Measurements from ENCODE around the gene OPN3. TPM values are rescaled to one million over a fixed set of nuclear protein-coding genes. Genes with fewer than 3 reads are reported as not detected.

OPN3 gene
- total RNA-seq, 1 donor from 2014 or later, result 9.0 TPM

DNA sequence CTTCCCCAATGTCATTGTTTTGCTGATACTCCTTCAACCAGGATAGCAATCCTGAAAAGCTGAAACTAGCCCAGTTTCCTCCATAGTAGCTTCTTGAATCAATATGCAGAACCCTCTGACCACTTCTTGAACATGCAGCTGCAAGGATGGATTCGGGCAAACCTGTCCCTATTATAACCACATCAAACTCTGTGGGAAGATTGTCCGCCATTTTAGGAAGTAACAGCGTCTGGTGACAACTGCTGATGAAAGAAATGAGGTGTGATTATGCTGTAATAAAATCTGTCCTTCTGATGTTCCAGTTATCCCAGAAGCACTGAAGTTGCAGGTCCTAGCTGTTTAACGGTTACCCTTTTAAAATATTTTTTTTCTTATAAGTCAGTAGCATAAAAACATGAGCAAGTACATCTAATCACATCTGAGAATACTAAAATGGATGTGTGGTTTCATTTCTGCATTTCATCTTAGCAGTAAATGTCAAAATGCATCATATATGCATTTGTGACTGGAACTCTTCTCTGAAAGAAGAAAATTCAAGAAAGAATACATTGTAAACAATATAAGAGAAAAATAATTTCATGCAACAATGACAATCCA lies 4.5 kb downstream of the OPN3 start:
- DNase-seq (ENCODE audit: low spot score in 2 of 2), result no peak
- Histone ChIP-seq H3K9me3 (no peaks in the 10 kb centered on the region), H3K27ac (no peak overlapping the region), H3K4me1 (peaks cover 0 to 9% of the 10 kb centered on the region in 2 donors), H3K4me3 (no peak overlapping the region), H3K36me3 (peaks cover 0 to 7% of the 10 kb centered on the region in 2 donors), H3K27me3 (no peaks in the 10 kb centered on the region)
- intact Hi-C loops (cut with DNase I), result no loop called here
- TF ChIP-seq, protein P1, sequence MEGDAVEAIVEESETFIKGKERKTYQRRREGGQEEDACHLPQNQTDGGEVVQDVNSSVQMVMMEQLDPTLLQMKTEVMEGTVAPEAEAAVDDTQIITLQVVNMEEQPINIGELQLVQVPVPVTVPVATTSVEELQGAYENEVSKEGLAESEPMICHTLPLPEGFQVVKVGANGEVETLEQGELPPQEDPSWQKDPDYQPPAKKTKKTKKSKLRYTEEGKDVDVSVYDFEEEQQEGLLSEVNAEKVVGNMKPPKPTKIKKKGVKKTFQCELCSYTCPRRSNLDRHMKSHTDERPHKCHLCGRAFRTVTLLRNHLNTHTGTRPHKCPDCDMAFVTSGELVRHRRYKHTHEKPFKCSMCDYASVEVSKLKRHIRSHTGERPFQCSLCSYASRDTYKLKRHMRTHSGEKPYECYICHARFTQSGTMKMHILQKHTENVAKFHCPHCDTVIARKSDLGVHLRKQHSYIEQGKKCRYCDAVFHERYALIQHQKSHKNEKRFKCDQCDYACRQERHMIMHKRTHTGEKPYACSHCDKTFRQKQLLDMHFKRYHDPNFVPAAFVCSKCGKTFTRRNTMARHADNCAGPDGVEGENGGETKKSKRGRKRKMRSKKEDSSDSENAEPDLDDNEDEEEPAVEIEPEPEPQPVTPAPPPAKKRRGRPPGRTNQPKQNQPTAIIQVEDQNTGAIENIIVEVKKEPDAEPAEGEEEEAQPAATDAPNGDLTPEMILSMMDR (IDR thresholded peaks at IDR 0.05), result no peak

DNA sequence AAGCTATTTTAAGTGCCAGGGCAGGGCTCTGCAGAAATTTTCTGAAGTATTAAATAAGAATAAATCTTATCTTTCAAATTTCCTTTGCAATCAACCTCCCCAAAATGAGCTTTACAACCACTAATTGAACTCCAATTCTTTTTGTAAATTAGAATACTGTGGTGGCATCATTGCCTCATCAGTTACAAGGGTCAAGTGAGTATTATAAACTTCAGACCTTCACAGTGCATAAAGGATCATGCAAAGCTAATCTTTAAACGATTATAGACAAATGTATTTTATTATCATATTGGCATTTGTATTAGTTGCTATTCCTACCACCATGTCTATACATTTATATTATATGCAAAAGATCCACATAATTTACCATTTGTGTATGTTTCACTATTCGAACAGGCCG lies 7.2 kb downstream of the OPN3 start:
- TF ChIP-seq, protein P1 (IDR thresholded peaks at IDR 0.05), result no peak
- intact Hi-C loops (cut with DNase I), result no loop called here
- Histone ChIP-seq H3K4me1 (peaks cover 0 to 4% of the 10 kb centered on the region in 2 donors), H3K4me3 (no peak overlapping the region), H3K27ac (no peak overlapping the region), H3K27me3 (no peaks in the 10 kb centered on the region), H3K9me3 (no peaks in the 10 kb centered on the region), H3K36me3 (peaks cover 0 to 7% of the 10 kb centered on the region in 2 donors)
- DNase-seq (ENCODE audit: low spot score in 2 of 2), result no peak

DNA sequence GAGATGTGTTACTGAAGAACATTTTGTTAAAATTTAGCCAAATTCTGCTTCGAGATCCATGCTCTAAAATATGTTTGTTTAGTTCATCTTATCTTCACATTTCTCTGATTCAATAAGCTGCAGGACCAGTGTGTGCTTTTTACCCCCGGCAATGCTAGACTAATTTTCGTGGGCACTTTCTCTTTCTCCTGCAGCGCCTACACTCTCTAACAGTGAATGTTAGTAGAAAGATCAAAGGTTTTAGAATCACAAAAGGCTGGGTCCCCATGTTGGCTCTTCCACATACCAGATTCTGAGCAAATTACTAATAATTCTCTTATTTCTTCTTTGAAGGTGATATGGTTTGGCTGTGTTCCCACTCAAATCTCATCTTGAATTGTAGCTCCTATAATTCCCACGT lies 8.5 kb downstream of the OPN3 start:
- H3K27me3 ChIP-seq, result no peaks in the 10 kb centered on the region
- no peaks in the 10 kb centered on the region for H3K4me1 ChIP-seq
- H3K9me3 ChIP-seq, result no peaks in the 10 kb centered on the region
- H3K36me3 ChIP-seq, result peaks cover 0 to 7% of the 10 kb centered on the region in 2 donors
- intact Hi-C loops (cut with DNase I), result no loop called here
- TF ChIP-seq, protein P1 (IDR thresholded peaks at IDR 0.05), result no peak
- H3K4me3 ChIP-seq, result no peak overlapping the region
- H3K27ac ChIP-seq, result no peak overlapping the region
- no peak for DNase-seq (ENCODE audit: low spot score in 2 of 2)

DNA sequence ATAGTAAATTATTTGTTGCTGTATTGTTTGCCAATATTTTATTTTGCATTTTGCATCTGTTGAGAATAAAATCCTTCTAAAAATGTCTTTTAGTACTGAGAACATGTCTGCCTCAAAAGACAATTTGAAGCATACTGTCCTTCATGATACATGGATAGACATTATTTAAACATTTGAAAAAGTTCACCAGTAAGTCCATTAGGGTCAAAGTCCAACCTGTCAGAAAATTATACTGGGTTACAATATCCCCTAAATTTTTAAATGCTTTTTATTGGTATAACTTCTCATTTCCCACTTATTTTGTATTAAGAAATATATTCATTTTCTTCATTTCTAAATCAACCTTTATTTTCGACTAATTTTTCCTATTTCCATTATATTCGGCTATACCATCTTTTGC lies 9.3 kb downstream of the OPN3 start:
- H3K36me3 ChIP-seq, result peaks cover 0 to 7% of the 10 kb centered on the region in 2 donors
- intact Hi-C loops (cut with DNase I), result no loop called here
- TF ChIP-seq, protein P1 (IDR thresholded peaks at IDR 0.05), result no peak

DNA sequence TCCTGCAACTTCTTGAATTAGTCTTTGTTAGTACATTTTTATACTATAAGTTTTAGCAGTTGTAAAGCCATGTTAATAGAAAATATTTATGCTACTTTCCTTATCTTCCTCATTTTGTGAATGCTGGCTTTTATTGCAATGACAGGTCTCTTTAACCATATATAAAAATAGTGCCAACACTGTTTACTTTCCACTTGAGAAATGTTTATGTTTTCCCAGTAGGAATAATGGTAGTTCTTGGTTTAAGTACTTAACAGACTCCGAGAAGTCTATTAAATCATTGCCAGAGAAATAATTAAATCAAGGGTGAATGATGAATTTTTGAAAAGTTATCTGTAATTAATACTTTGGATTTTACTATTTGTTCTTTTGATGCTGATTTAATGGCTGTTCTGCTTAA lies 9.7 kb downstream of the OPN3 start:
- no peak for DNase-seq (ENCODE audit: low spot score in 2 of 2)
- no peaks in the 10 kb centered on the region for H3K27me3 ChIP-seq
- H3K9me3 ChIP-seq, result no peaks in the 10 kb centered on the region
- TF ChIP-seq, protein P1 (IDR thresholded peaks at IDR 0.05), result no peak
- peaks cover 0 to 7% of the 10 kb centered on the region in 2 donors for H3K36me3 ChIP-seq
- no peak overlapping the region for H3K4me3 ChIP-seq
- H3K27ac ChIP-seq, result no peak overlapping the region
- H3K4me1 ChIP-seq, result no peaks in the 10 kb centered on the region
- intact Hi-C loops (cut with DNase I), result no loop called here

More for the DNA sequence above, 9.3 kb downstream of the OPN3 start:
- Histone ChIP-seq H3K27ac (no peak overlapping the region), H3K9me3 (no peaks in the 10 kb centered on the region), H3K4me1 (no peaks in the 10 kb centered on the region), H3K4me3 (no peak overlapping the region), H3K27me3 (no peaks in the 10 kb centered on the region)
- no peak for DNase-seq (ENCODE audit: low spot score in 2 of 2)

DNA sequence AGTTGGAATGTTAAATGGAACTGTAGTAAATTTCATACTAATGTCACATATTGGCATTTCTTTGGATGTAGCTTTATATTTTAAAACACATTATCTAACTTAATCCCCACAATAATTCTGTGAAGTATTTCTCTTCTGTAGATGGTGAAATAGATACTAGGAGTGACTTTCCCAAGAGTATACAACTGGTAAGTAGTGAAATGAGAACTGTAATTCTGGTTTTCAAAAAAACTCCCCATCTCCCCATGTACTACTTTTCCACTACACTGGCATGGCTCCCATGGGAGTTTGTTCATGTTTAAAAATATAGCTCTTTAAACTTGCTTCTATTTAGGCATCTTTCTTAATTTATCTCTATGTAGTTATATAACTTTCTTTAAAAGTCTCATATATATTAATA lies 10.2 kb downstream of the OPN3 start:
- intact Hi-C loops (cut with DNase I), result no loop called here
- DNase-seq (ENCODE audit: low spot score in 2 of 2), result no peak
- no peaks in the 10 kb centered on the region for H3K27me3 ChIP-seq
- H3K36me3 ChIP-seq, result peaks cover 0 to 3% of the 10 kb centered on the region in 2 donors
- no peak overlapping the region for H3K27ac ChIP-seq
- TF ChIP-seq, protein P1 (IDR thresholded peaks at IDR 0.05), result no peak
- no peaks in the 10 kb centered on the region for H3K4me1 ChIP-seq
- no peak overlapping the region for H3K4me3 ChIP-seq
- no peaks in the 10 kb centered on the region for H3K9me3 ChIP-seq

Data from ascending aorta (tissue), 2 donors.